ENCODE results near the gene BMP7. TPM values are rescaled to one million over a fixed set of nuclear protein-coding genes. Genes with fewer than 3 reads are reported as not detected.

Gene BMP7
- total and polyA plus RNA-seq, 2 donors (not counting 3 experiments of a cell fraction or from before 2014, with no cell fraction given) = not detected

- TF ChIP-seq FOS (IDR thresholded peaks at IDR 0.05; ENCODE audit: borderline replicate concordance, insufficient read depth, low read length) (no peak), GATA2 (IDR thresholded peaks at IDR 0.05; ENCODE audit: insufficient read depth, insufficient read length, low read depth, low read length) (no peak), POLR2AphosphoS5 (IDR thresholded peaks at IDR 0.05; ENCODE audit: insufficient read depth, low read depth, low read length) (no peak), EZH2 (IDR thresholded peaks at IDR 0.05; ENCODE audit: borderline replicate concordance, low read depth, low read length, severe bottlenecking) (no peak), JUN (IDR thresholded peaks at IDR 0.05; ENCODE audit: borderline replicate concordance, insufficient read depth, insufficient read length, low read depth) (no peak), POLR2A (IDR thresholded peaks at IDR 0.05; ENCODE audit: low read depth, low read length) (no peak), MYC (IDR thresholded peaks at IDR 0.05; ENCODE audit: low read depth, low read length) (no peak), CTCF (IDR thresholded peaks at IDR 0.05; ENCODE audit: extremely low read depth in 1 of 2, insufficient read depth in 1 of 2, low read depth in 1 of 2, low read length in 2 of 2) (no peak), MAX (IDR thresholded peaks at IDR 0.05; ENCODE audit: insufficient read depth, insufficient read length) (no peak)
- intact Hi-C loops (cut with micrococcal nuclease) = no loop called here
- ChIA-PET POLR2A (no interaction called here), CTCF (no interaction called here)
- Histone ChIP-seq H3K9me1 (replicated peaks; ENCODE audit: control insufficient read depth, extremely low read depth, insufficient read depth, low read length) (no peaks in the 10 kb centered on the region), H3K9me3 (replicated peaks; ENCODE audit: control insufficient read depth, insufficient read depth, low read length) (no peaks in the 10 kb centered on the region), H3K27me3 (ENCODE audit: control insufficient read depth in 2 of 2, insufficient read depth in 2 of 2, low read length in 2 of 2) (no peaks in the 10 kb centered on the region), H3K9ac (replicated peaks; ENCODE audit: extremely low read depth, insufficient read depth, low read length) (no peak overlapping the region), H3K79me2 (ENCODE audit: control insufficient read depth, insufficient read depth, low read length) (no peaks in the 10 kb centered on the region), H3K36me3 (ENCODE audit: control insufficient read depth in 2 of 2, extremely low read depth in 1 of 2, insufficient read depth in 2 of 2, low read length in 2 of 2) (no peaks in the 10 kb centered on the region), H3K4me2 (ENCODE audit: insufficient read depth, low read length) (no peak overlapping the region), H3K4me3 (replicated peaks in 1 of 3; ENCODE audit: insufficient read depth in 1 of 3, low read depth in 1 of 3, low read length in 3 of 3) (no peak overlapping the region), H4K20me1 (replicated peaks; ENCODE audit: control insufficient read depth, extremely low read depth, insufficient read depth, low read length) (no peaks in the 10 kb centered on the region), H3K4me1 (ENCODE audit: control insufficient read depth, extremely low read depth, insufficient read depth, low read length) (no peaks in the 10 kb centered on the region), H2AFZ (ENCODE audit: low read depth, low read length) (no peak overlapping the region), H3K27ac (ENCODE audit: insufficient read depth, low read depth, low read length) (no peak overlapping the region)
- no peak for DNase-seq (ENCODE audit: low read depth, low spot score)
- no TSS peak for BruUV-seq (replicated peaks)
- FAIRE-seq = no peak
- dilution Hi-C loops (cut with MboI; ENCODE audit: extremely low pct_ligation_motif_present, low sequenced_read_pairs) = no loop called here
These were observed 9.8 kb upstream of the BMP7 start for GRCh38 chr20:57276221-57276620.

Data from endothelial cell of umbilical vein (primary cell).